Raji (cell line): ENCODE data around the gene MAP3K20.

Experiments
- POLR2A ChIP-seq: IDR thresholded peaks from 2 replicates; pipeline ENCODE4 v1.6.1; 2011; ENCODE audit warnings: low read depth, low read length, control low read depth; ENCODE audit not compliant: insufficient read depth

The MAP3K20 gene

DNA sequence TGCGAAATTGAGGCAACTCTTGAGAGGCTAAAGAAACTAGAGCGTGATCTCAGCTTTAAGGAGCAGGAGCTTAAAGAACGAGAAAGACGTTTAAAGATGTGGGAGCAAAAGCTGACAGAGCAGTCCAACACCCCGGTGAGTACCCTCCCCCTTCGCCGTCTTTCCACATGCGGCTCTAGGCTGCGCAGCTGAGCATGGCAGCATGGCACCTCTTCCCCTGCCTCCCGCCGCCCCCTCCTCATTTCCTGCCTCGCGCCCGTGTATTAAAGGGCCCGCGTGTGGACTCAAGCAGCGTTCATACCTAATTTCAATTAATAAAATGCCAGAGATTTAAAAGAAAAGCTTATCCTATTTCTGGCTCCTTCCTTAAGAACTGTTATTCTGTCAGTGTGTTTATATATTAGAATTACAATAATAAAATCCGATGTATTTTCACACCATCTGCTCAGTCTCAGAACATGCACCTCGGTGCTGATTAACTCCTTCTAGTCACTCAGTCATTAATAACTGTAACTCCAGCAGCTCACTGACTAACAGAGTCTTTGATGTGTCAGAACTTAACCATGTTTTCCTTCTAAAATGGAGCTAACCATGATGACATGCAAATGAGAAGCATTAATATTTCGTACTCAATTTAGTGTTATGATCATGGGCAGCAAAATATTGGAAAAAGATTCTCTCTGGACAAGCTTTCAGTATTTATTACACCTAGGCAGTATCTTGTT, 141.6 kb downstream of the MAP3K20 start:
- TF ChIP-seq POLR2A, result no peak

- TF ChIP-seq POLR2A, result no peak
These were observed 142.8 kb downstream of the MAP3K20 start for GRCh38 chr2:173218326-173219056.

DNA sequence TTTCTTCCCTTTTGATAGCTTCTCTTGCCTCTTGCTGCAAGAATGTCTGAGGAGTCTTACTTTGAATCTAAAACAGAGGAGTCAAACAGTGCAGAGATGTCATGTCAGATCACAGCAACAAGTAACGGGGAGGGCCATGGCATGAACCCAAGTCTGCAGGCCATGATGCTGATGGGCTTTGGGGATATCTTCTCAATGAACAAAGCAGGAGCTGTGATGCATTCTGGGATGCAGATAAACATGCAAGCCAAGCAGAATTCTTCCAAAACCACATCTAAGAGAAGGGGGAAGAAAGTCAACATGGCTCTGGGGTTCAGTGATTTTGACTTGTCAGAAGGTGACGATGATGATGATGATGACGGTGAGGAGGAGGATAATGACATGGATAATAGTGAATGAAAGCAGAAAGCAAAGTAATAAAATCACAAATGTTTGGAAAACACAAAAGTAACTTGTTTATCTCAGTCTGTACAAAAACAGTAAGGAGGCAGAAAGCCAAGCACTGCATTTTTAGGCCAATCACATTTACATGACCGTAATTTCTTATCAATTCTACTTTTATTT, 145.6 kb downstream of the MAP3K20 start:
- no peak for TF ChIP-seq POLR2A

DNA sequence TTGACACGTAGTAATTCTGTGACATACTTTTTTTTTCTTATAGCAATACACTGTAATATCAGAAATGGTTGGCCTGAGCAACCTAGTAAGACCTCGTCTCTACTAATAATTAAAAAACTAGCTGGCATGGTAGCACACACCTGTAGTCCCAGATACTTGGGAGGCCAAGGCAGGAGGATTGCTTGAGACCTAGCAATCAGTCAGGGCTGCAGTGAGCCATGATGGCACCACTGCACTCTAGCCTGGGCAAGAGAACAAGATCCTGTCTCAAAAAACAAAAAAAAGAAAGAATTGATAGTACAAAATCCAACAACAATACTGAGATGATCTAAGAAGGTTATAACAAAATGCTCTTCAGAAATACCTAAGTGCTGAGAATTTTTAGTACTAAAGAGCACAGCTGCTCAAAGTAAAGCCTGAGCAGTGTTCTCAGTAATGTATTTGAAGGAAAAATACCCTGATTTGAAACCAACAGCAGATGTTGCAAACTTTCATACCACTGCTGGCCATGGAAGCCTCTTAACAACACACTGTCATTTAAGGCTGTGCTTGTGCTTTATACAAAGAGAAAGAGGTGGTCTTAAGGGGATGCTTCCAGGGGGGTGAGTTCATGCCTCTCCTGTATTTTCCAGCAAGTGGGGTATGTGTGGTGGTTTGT, 146.4 kb downstream of the MAP3K20 start:
- TF ChIP-seq POLR2A, result no peak

DNA sequence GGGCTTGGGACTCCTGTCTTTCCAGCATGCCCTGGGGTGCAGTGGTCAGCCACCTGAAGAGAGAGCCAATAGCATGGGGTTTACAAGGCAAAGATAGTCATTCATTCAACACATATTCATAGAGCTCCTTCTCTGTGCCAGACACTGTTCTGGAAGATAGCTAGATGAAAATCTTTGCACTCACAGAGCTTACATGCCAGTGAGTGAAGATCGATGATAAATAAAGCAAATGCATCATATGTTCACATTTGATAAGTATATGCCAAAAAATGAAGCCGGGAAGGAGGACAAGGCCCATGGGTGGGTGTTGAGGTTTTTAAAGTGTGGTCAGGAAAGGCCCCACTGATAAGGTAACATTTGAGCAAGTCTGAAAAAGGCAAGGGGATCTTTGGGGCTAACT, 148.2 kb downstream of the MAP3K20 start:
- TF ChIP-seq POLR2A, result no peak

DNA sequence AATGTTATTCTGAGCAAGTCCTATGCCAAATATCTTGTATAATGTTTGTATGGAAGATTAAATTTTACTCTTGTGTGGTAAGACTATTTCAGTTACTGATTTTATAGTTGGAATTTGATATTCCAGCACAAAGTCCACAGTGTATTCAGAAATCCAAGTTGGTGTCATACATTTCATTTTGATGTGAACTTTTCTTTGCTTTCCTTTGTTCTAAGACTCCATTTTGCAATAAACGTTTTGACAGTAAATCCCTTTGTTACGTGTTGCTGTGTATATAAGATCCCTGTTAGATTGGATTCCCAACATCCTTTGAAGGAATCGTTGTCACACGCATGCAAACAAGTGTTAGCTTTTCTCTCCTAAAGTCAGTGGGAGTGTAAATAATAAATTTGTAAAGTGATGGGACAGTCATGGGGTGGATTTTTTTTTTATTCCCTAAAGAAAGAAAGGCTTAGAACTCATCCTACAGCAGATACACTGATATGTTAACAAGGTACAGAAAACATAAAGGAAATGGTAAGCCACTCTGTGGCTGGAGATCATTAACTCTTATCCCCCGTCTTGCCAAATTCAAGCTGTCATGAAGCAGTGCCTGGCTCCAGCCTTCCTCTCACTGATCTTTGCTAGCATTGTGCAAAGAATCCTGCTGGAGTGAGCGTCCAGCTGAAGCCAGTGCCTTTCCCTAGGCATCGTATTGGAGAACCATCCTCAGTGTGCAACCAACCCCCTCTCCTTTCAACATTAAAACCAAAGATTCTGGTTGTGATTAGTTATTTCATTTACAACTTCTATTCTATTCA, 151.5 kb downstream of the MAP3K20 start:
- no peak for TF ChIP-seq POLR2A

DNA sequence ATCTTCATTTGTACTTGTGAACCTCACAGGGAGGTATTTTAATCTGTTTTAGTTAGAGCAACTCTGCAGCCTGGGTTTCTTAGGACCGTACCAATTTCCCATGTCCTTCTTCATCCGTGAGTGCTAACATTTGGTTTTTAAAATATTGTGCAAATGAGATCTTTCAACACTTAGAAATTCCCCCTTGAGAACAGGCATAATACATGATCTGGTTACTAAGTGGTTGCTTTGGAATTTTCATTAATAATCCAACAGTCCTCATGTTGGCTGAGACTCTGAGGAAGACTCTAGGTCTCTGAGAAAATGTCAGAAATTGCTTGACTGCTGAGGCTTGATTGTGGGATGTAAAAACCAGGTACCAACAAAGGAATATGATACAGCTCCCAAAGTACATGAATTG, 153.4 kb downstream of the MAP3K20 start:
- TF ChIP-seq POLR2A, result no peak

DNA sequence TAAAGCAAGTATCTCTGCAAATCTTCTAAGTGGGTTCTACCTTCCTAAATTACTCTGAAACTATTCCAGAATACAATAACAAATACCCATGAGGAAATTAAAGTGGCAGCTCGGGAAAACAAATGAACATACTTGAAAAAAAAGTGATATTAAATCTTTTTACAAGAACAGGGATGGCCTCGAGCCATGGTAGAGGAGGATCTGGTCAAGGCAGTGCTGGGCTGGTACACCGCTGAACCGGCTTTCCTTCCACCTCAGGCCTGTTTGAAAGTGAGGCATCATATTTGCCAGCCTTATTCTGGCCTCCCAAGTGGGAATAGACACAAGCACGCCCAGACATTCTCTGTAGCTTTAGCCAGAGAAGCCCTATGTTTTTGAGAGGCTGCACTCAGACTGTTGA, 154.5 kb downstream of the MAP3K20 start:
- no peak for TF ChIP-seq POLR2A

DNA sequence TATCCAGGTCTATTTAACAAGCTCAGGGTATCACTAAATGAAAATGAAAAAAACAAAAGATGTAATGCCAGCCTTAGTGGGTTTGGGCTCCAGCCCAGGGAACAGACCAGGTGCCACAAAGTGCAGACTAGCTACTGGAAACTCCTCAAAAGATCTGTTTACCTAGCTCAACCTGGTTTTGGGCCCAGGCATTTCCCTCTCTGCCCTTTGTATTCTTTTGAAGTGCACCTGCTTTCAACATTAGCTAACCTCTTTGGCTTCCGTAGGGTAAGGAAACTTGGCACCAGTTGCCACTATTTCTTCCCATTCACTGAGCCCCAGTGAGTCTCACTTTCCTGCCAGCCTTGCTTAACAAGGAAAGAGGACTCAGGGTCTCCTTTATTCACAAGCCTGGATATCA, 155.4 kb downstream of the MAP3K20 start:
- no peak for TF ChIP-seq POLR2A

DNA sequence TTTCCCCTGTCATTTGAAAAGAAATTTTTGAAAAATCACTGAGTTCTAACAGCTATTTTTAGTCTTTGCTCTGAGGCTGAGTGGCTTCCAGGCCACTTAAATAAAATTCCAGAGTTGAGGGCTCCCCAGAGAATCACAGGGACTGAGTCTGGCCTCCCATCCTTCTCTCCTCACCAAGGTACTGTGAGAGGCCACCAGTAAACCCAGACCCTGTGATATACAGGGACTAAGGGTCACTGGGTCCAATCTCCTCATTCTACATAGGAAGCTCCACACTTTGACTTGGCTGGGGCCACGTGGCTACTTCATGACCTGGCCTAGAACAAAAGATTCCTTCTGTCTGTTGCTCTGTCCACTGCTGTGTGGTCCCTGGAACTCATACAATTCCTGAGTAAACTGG, 155.8 kb downstream of the MAP3K20 start:
- TF ChIP-seq POLR2A, result no peak

DNA sequence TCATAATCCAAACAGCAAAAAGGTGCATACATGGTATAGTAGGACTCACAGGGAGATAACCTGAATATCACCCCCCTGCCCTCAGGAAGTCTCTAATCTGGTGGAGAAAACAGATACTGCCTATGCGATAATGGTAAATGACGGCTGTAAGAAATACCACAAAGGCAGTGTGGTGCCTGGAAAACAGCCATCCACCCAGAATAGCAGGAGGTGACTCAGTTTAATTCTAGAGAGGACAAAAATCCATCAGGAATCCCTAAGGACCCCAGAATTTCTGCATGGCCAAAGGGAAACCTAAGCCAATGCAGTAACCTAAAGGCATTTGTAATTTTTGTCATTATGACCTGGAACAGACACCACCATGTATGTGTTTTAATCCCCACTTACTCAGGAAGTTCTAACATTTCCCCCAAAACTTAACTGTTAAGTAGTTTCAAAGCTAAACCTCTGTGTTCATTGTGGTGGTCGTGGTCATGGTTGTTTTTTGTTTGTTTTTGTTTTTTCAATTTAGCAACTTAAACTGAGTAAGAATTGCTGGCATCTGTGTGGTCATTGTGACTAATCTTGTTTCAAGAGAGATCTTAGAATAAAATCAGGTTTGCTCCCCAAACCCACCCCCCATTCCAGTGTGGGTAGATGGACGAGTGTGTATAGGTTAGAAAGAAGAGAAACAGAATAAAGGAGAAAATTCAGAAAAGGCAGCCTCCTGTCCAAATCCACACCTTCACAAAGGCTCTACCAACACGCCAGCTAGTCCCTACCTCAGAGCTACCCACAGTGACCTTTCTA, 157.5 kb downstream of the MAP3K20 start:
- no peak for TF ChIP-seq POLR2A

GRCh38 chr2:173235947-173236803, 160.5 kb downstream of the MAP3K20 start:
- no peak for TF ChIP-seq POLR2A

- no peak for TF ChIP-seq POLR2A
These were observed 162.7 kb downstream of the MAP3K20 start for GRCh38 chr2:173238385-173238784.
